GM21360 (cell line): ENCODE data around the gene RPUSD4.

ENCODE experiments used
- ATAC-seq: cut with Tn5 transposase; IDR thresholded peaks from one replicate; pipeline ENCODE4 v1.9.1; 2021; ENCODE audit warnings: mild to moderate bottlenecking, moderate library complexity; ENCODE audit not compliant: unreplicated experiment

Gene RPUSD4

GRCh38 chr11:126159719-126160344 lies 51.6 kb downstream of the RPUSD4 start:
- ATAC-seq: no peak

- no peak for ATAC-seq
Observed at GRCh38 chr11:126158054-126158791, 53.2 kb downstream of the RPUSD4 start.

GRCh38 chr11:126157326-126158030 lies 54.0 kb downstream of the RPUSD4 start:
- no peak for ATAC-seq

GRCh38 chr11:126156814-126157213 lies 54.6 kb downstream of the RPUSD4 start:
- no peak for ATAC-seq

- ATAC-seq: no peak
Observed at GRCh38 chr11:126155402-126156187, 55.9 kb downstream of the RPUSD4 start.

GRCh38 chr11:126154691-126155090 lies 56.8 kb downstream of the RPUSD4 start:
- no peak for ATAC-seq

GRCh38 chr11:126153972-126154371 lies 57.5 kb downstream of the RPUSD4 start:
- no peak for ATAC-seq

GRCh38 chr11:126153006-126153405 lies 58.4 kb downstream of the RPUSD4 start:
- ATAC-seq: no peak

- ATAC-seq: no peak
Observed at GRCh38 chr11:126152586-126152985, 58.9 kb downstream of the RPUSD4 start.

- ATAC-seq: no peak
Observed at GRCh38 chr11:126152152-126152551, 59.3 kb downstream of the RPUSD4 start.
